Ishikawa (cell line): ENCODE data around the gene TTLL1.

Experiments
- CREB1 ChIP-seq: IDR thresholded peaks from 2 replicates; pipeline ENCODE4 v1.6.1; 2012; ENCODE audit warnings: low read depth
- EGR1 ChIP-seq: IDR thresholded peaks from 2 replicates; pipeline ENCODE4 v1.6.1; 2012
- EP300 ChIP-seq: IDR thresholded peaks from 2 replicates; pipeline ENCODE4 v1.6.1; 2012; ENCODE audit warnings: borderline replicate concordance
- MAX ChIP-seq: IDR thresholded peaks from 2 replicates; pipeline ENCODE4 v1.6.1; 2012
- NFIC ChIP-seq: IDR thresholded peaks from 2 replicates; pipeline ENCODE4 v1.6.1; 2012
- TCF12 ChIP-seq: IDR thresholded peaks from 2 replicates; pipeline ENCODE4 v1.6.1; 2012; ENCODE audit warnings: low read depth
- TEAD4 ChIP-seq: IDR thresholded peaks from 2 replicates; pipeline ENCODE4 v1.6.1; 2012
- YY1 ChIP-seq: IDR thresholded peaks from 2 replicates; pipeline ENCODE4 v1.6.1; 2012; ENCODE audit warnings: low read depth

GRCh38 chr22:43109511-43109910 is 20.3 kb upstream of the TTLL1 start:
- no peak for TF ChIP-seq EGR1
- no peak for TF ChIP-seq MAX
- no peak for TF ChIP-seq EP300
- TF ChIP-seq YY1: no peak
- TF ChIP-seq CREB1: no peak
- no peak for TF ChIP-seq TCF12
- TF ChIP-seq NFIC: no peak
- TF ChIP-seq TEAD4: no peak
